SK-N-DZ (cell line): ENCODE measurements around the gene LRRC27.
A peak's percentile ranks its signal among the peaks of the same experiment; 100 is the strongest.

ENCODE experiments used
- DNase-seq: peaks from one replicate; pipeline ENCODE4 v3.0.0-alpha.2; 2015; ENCODE audit warnings: low spot score

LRRC27 gene

DNA sequence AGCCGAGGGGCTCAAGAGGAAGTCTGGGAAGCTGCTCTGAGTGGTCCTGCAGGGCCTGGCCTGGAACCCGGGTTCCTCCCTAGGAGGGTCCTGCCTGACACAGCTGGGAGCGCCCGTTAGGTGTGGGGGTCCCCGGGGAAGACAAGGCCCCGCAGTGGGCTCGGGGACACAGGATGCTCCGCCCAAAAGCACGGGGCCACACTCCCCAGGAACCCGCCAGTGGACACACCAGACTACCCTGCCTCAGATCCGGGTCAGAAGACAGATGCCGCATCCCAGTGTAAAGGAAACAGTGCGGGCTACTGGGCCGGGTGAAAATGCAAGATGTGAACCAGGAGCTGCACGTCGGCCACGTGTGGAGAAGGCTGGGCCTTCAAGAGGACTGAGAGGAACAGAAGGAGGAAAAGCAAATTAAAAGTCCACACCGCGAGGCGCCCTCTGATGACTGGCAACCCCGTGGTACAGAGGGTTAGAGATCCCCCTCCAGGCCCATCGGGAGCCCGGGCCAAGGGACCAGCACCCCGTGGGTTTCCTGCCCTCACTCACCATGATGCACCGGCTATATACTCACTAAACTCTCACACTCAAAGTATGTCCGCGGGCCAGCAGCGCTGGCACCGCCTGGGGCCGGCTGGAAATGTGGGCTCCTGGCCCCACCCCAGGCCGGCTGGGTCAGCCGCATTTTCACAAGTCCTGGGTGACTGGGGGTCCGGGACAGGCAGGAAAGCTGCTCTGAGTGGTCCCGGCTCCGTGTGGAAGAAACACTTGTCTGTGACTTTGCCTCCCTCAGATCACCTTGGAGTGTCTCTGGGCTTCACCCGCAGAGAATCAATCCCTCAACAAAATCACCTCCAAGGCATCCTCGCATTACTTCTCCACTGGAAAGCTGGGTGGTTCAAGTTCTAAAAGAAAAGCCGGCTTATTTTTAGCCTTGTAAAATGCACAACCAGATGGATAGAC lies 30.3 kb upstream of the LRRC27 start:
- no peak for DNase-seq

GRCh38 chr10:132302421-132303310 lies 29.3 kb upstream of the LRRC27 start:
- DNase-seq, result no peak

DNA sequence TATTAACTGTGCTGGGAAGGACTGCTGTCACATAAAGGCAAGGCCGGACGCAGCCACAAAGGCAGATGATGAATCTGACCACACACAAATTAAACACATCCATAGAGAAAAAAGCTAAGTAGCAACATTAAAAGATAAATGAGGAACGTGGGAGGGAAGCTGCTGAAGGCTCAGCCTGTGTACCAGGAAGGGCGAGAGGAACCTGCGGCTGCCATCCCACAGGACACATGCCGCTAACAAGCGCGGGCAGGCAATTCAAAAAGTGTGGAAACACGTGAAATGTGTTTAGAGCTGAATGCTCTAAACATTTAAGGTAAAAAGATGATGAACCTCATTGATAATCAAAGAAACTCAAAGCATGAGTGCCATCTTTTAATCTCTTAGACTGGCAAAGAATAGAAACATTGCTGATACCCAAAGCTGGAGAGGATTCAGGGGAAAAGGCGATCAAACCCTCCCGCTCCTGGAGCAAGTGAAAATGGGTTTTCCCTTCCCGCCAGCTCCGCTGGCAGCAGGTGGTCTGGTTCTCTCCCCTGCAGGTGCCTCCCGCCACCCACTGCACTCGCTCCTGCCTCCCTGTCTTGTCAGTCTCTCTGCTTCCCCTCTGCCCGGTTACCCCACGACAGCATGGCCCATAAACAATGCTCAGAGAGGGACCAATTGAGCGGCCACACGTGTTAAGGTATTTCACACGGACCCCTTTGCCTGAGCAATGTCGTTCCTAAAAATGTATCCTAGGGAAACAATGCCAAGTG lies 28.5 kb upstream of the LRRC27 start:
- DNase-seq, result no peak

DNA sequence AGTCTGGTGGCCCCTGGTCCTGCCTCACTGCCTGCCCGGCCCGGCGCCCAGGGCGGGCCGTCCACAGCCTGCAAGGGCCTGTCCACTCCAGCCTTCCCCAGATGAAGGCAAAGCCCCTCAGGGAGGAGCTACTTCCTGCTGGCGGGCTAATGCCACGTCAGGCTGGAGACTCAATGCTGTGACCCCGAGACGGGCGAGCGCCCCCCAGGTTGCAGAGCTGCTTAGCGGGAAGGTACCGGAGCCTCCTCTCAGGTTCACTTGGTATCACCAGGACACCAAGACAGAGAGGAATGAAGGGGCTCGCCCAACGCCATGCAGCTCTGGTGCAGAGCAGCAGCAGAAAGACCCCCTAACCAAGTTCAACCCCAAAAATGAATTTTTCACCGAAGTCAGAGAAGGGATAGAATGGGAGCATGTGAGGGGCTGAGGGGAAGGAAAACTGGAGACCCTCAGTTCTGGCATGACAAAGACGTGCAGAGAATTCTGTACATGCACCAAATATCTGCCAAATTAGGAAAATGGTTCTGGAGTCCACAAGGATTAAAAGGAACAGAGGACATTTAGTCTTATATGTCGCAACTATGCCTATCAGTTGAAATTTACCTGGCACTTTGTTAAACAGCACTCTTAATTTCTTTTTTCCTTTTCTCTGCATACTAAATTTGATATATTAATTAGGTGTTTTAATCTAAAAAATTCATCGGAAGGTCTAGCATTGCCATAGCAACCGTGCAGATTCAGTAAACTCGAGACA lies 27.1 kb upstream of the LRRC27 start:
- no peak for DNase-seq

GRCh38 chr10:132305654-132306342 lies 26.2 kb upstream of the LRRC27 start:
- no peak for DNase-seq

- DNase-seq, result no peak
Measured at GRCh38 chr10:132306343-132306685, 25.7 kb upstream of the LRRC27 start.

GRCh38 chr10:132306864-132307751 lies 24.9 kb upstream of the LRRC27 start:
- DNase-seq, result peak; percentile 68

DNA sequence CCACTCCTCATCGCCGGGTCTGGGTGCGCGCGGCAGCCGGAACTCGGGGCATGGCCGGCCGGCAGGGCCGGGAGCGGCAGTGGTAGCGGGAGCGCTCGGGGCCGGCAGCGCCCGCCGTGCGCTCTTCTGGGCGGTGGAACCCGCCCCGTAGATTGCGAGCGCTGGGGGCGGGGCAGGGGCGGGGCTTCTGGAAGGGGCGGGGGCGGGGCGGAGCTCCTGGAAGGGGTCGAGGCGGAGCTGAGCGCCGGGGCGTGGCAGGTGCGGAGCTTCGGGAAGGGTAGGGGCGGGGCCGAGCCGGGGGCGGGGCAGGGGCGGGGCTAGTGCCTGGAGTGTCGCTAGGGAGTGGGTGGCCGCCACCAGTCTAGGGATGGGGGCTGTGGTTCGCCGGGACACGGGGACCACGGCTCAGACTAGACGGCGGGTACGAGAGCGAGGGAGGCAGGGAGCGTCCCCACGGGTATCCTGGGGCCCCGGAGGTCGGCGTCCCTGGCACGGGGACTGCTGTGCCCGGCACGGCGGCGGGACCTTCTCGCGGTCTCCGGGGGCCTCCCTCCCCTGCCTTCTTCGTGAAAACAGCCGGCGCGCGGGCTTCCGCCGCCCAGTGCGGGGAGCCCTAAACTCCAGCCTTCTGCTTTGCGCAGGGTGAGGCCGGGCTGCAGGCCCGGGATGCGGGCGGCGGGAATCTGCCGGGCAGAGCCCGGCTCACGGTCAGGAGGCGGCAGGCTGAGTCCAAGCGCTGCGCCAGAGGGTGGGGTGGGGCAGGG lies 24.0 kb upstream of the LRRC27 start, which contains the start of gene STK32C:
STK32C (minus strand) TSS at position 128 of the 764 bp plus-strand sequence; CDS start at position 11, 117 bp downstream.
- peak; percentile 85 for DNase-seq

DNA sequence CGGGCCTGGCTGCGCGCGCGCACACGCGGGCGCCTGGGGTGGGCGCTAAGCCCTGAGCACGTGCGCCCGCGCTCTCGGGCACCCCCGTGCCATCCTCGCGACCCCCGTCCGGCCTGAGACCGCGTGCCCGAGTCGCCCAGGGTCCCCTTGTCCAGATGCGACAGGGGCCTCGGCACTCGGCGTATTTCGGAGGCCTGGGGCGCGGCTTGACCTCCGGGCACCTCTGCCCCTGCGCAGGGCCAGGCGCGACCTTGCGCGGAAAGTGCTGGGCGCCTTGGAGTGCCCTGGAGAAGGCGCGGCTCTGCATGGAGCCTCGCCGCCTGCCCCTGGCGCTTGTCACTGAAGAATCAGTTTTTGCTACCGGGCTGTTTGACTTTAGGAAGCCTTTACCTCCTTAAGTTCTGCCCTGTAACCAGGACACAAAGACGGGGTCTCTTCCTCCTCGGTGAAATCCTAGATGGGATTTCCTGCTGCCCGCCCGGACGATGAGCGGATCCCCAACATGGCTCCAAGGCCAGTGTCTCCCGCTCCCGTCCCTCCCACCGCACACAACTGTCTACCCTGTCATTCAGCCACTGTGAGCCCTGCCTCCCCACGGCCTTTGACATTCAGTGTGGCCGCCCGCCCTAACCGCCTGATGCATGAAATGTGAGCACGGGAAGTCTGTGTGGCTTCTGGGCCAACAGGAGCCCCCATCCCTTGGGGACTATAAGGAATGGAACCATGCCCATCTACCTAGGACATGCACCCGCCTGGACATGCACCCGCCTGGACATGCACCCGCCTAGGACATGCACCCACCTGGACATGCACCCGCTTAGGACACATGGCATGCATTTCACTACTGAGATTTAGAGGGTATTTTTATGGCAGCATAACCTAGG lies 23.2 kb upstream of the LRRC27 start:
- DNase-seq, result no peak

GRCh38 chr10:132309471-132309865 lies 22.5 kb upstream of the LRRC27 start:
- no peak for DNase-seq

DNA sequence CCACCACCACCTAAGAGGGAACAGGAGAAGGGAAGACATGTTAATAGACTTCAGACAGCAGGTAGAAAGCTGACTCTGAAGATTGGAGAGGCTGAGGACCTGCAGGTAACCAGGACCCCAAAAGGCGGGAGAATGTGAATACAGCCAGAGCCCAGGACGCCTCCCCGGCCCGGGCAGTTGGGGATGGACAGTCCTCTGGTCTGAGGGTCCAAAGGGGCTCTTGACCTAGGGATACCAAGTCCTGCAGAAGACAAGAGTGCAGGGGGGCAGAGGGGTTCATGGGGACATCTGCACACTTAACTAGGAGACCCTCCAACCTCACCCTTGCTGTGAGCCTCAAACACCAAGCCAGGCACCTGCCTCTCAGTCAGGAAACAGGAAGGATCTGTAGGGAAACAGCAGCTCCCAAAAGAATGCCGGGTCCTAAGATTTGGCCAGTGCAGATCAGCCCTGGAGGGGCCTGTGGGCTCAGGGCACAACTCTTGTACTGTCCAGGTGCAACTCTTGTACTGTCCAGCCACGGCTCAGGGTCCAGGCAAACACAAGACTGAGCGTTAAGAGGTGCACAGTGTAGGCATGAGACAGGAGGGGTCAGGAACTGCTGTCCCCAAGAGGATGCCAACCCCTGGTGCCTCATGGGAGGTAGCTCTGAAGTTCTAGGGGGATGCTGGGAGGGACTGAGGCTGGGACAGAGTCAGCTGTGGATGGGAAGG lies 22.0 kb upstream of the LRRC27 start:
- no peak for DNase-seq

GRCh38 chr10:132310701-132311337 lies 21.2 kb upstream of the LRRC27 start:
- DNase-seq, result no peak

- DNase-seq, result peak; percentile 95
Measured at GRCh38 chr10:132311338-132311939, 20.6 kb upstream of the LRRC27 start.

GRCh38 chr10:132313305-132313704 lies 18.7 kb upstream of the LRRC27 start:
- DNase-seq, result no peak

- DNase-seq, result no peak
Measured at GRCh38 chr10:132313865-132314264, 18.1 kb upstream of the LRRC27 start.

GRCh38 chr10:132314336-132314735 lies 17.7 kb upstream of the LRRC27 start:
- DNase-seq, result no peak
